Measurements from ENCODE around the gene KLHL12.

The KLHL12 gene

GRCh38 chr1:202880062-202880461 is 47.0 kb downstream of the KLHL12 start:
- no peak for DNase-seq

GRCh38 chr1:202879128-202879527 is 47.9 kb downstream of the KLHL12 start:
- DNase-seq, result no peak

GRCh38 chr1:202873026-202873425 is 54.0 kb downstream of the KLHL12 start:
- DNase-seq, result no peak

GRCh38 chr1:202871367-202871766 is 55.7 kb downstream of the KLHL12 start:
- no peak for DNase-seq

- no peak for DNase-seq
These were observed 64.1 kb downstream of the KLHL12 start for GRCh38 chr1:202862679-202863560.

GRCh38 chr1:202861420-202862132 is 65.5 kb downstream of the KLHL12 start:
- peak; percentile 74 for DNase-seq

- DNase-seq, result peak; percentile 70
These were observed 66.2 kb downstream of the KLHL12 start for GRCh38 chr1:202860744-202861419.

GRCh38 chr1:202858789-202859414 is 68.1 kb downstream of the KLHL12 start:
- DNase-seq, result no peak

GRCh38 chr1:202858331-202858730 is 68.7 kb downstream of the KLHL12 start:
- no peak for DNase-seq

- no peak for DNase-seq
These were observed 69.9 kb downstream of the KLHL12 start for GRCh38 chr1:202857136-202857610.

- DNase-seq, result no peak
These were observed 71.0 kb downstream of the KLHL12 start for GRCh38 chr1:202856014-202856413.

GRCh38 chr1:202854787-202855186 is 72.2 kb downstream of the KLHL12 start:
- DNase-seq, result no peak

- peak; percentile 73 for DNase-seq
These were observed 74.7 kb downstream of the KLHL12 start for GRCh38 chr1:202852163-202852904.

- no peak for DNase-seq
These were observed 76.3 kb downstream of the KLHL12 start for GRCh38 chr1:202850593-202851362.

GRCh38 chr1:202848191-202848542 is 78.9 kb downstream of the KLHL12 start:
- no peak for DNase-seq

GRCh38 chr1:202844935-202845334 is 82.1 kb downstream of the KLHL12 start:
- DNase-seq, result no peak

GRCh38 chr1:202844259-202844658 is 82.8 kb downstream of the KLHL12 start:
- DNase-seq, result no peak

- no peak for DNase-seq
These were observed 84.0 kb downstream of the KLHL12 start for GRCh38 chr1:202843081-202843480.

All from activated effector memory CD4-positive, alpha-beta T cell treated with anti-CD3 and anti-CD28 coated beads, Interleukin-2, amount 50 U/mL, for 16 hours (primary cell).